ENCODE data around the gene GPR21.
A peak's percentile ranks its signal among the peaks of the same experiment; 100 is the strongest.

GPR21 gene

GRCh38 chr9:123063896-123064295 is 30.4 kb downstream of the GPR21 start:
- DNase-seq (ENCODE audit: low read depth): no peak

GRCh38 chr9:123064716-123065115 is 31.2 kb downstream of the GPR21 start:
- no peak for DNase-seq (ENCODE audit: low read depth)

- no peak for DNase-seq (ENCODE audit: low read depth)
These were observed 31.7 kb downstream of the GPR21 start for GRCh38 chr9:123065196-123065595.

- no peak for DNase-seq (ENCODE audit: low read depth)
These were observed 33.7 kb downstream of the GPR21 start for GRCh38 chr9:123067136-123067535.

GRCh38 chr9:123069010-123069481 is 35.6 kb downstream of the GPR21 start:
- DNase-seq (ENCODE audit: low read depth): peak; percentile 94

- DNase-seq (ENCODE audit: low read depth): no peak
These were observed 36.7 kb downstream of the GPR21 start for GRCh38 chr9:123070198-123070597.

- no peak for DNase-seq (ENCODE audit: low read depth)
These were observed 39.0 kb downstream of the GPR21 start for GRCh38 chr9:123072407-123072995.

GRCh38 chr9:123073441-123073840 is 40.0 kb downstream of the GPR21 start:
- no peak for DNase-seq (ENCODE audit: low read depth)

- DNase-seq (ENCODE audit: low read depth): peak; percentile 71
These were observed 40.5 kb downstream of the GPR21 start for GRCh38 chr9:123073991-123074422.

- DNase-seq (ENCODE audit: low read depth): no peak
These were observed 41.2 kb downstream of the GPR21 start for GRCh38 chr9:123074628-123075027.

- no peak for DNase-seq (ENCODE audit: low read depth)
These were observed 47.0 kb downstream of the GPR21 start for GRCh38 chr9:123080444-123080843.

- no peak for DNase-seq (ENCODE audit: low read depth)
These were observed 48.4 kb downstream of the GPR21 start for GRCh38 chr9:123081824-123082223.

- no peak for DNase-seq (ENCODE audit: low read depth)
These were observed 50.2 kb downstream of the GPR21 start for GRCh38 chr9:123083680-123084079.

- no peak for DNase-seq (ENCODE audit: low read depth)
These were observed 50.8 kb downstream of the GPR21 start for GRCh38 chr9:123084256-123084655.

All from stromal cell of bone marrow (primary cell).